Forelimb muscle (tissue), 1 donor: Measurements from ENCODE around the gene INTS1. TPM values are rescaled to one million over a fixed set of nuclear protein-coding genes. Genes with fewer than 3 reads are reported as not detected.
A peak's percentile ranks its signal among the peaks of the same experiment; 100 is the strongest.

Experiments
- DNase-seq: peaks from one replicate; pipeline ENCODE4 v3.0.0-alpha.2; 2013; ENCODE audit warnings: low read depth
- polyA plus RNA-seq: library from polyadenylated mRNA; unstranded; fragments of 120-200 nt; gene quantifications from one replicate; pipeline ENCODE4 v1.2.1, GENCODE V29; 2013; ENCODE audit not compliant: insufficient read length

Gene INTS1
- polyA plus RNA-seq, result 39.5 TPM

- DNase-seq, result peak; percentile 81
Observed at GRCh38 chr7:1503816-1504775, at the start of gene INTS1. TSS of gene INTS1 (minus strand) at chr7:1504389. CDS start at chr7:1503960, 429 bp downstream.

- no peak for DNase-seq
Observed at GRCh38 chr7:1553512-1554210, 49.5 kb upstream of the INTS1 start.

DNA sequence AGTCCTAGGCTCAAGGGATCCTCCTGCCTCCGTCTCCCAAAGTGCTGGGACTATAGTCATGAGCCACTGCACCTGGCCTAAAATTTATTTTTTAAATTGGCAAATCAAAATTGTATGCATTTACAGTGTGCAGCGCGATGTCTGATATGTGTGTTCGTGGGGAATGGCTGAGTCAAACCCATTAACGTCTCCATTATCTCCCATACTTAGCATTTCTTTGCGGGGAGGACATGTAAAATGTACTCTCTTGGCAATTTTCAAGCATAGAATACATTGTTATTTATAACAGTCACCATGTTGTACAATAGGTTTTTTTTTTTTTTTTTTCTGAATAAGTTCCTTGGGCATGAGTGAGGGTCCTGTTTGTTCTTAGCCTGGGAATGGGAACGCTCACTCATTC, 48.0 kb upstream of the INTS1 start:
- DNase-seq, result no peak

GRCh38 chr7:1550846-1551155, 46.6 kb upstream of the INTS1 start:
- DNase-seq, result no peak

GRCh38 chr7:1550005-1550845, 46.0 kb upstream of the INTS1 start:
- DNase-seq, result no peak

DNA sequence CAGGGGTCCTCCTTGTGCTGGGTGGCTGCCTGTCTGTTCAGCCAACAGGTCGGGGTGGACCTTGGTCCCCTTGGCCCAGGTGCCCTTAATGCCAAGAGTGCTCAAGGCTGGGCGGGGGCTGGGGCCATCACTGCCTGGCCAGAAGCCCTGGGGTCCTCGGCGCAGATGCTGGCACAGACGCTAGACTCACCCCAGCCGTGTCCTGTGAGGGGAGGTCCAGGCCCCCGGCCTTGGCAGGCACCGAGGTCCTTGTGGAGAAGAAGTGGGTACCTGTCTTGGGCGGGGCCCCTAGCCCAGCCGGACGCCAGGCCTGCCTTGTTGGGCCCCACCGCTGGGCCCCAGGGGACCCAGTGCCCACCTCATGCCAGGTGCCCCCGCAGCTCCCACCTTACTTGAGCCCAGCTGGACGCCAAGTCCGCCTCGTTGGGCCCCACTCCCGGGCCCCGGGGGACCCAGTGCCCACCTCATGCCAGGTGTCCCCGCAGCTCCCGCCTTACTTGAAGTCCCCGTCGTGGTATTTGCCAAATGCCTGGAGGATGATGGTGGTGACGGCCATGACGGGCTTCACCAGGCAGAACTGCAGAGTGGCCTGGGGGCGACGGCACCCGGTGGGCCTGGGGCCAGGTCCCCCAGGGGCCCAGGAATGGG, 45.3 kb upstream of the INTS1 start:
- no peak for DNase-seq

GRCh38 chr7:1548944-1549343, 44.8 kb upstream of the INTS1 start:
- DNase-seq, result no peak

DNA sequence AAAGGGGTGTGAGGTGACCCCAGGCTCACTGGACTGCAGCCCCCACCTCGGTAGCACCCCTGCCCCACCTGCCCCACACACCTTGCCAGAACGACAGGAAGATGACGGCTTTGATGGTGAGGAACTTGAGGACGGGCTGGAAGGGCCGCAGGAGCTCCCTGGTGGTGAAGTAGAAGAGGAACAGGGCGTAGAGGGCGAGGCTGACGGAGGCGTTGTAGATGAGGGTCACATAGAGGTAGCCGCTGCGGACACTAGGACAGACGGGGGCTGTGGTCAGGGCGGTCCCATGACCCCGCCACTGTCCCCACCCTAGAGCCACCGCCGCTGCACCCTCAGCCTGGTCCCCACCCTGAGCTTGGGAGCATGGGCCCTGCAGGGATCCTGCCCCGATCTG, 44.2 kb upstream of the INTS1 start:
- no peak for DNase-seq

DNA sequence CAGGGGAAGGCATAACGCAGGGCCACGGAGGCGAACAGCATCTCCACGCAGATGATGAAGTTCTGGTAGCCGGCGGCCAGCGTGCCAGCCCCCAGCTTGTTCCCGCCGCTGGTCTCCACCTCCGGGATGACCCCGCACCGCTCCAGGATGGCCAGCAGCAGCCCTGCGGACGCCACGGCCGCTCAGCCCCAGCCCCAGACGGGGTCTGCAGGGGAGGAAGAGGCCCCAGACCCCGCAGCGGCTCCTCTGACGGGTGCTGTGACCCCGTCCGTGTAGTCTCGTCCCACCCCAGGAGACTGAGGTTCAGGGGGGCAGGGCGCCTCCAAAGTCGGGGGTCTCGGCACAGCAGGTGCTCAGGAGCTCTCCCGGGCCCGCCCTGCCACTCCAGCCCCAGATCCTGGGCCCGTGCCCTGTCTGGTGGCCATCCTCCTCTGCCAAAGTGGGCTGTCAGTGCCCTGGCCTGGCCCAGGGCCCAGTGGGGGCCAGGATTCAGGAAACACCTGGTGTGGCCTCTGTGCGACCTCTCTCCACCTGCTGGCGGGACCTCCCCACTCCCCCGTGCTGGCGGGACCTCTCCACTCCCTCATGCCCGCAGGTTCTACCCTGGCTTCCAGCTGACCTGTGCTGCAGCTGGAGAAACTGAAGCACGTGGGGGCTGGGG, 43.7 kb upstream of the INTS1 start:
- no peak for DNase-seq

DNA sequence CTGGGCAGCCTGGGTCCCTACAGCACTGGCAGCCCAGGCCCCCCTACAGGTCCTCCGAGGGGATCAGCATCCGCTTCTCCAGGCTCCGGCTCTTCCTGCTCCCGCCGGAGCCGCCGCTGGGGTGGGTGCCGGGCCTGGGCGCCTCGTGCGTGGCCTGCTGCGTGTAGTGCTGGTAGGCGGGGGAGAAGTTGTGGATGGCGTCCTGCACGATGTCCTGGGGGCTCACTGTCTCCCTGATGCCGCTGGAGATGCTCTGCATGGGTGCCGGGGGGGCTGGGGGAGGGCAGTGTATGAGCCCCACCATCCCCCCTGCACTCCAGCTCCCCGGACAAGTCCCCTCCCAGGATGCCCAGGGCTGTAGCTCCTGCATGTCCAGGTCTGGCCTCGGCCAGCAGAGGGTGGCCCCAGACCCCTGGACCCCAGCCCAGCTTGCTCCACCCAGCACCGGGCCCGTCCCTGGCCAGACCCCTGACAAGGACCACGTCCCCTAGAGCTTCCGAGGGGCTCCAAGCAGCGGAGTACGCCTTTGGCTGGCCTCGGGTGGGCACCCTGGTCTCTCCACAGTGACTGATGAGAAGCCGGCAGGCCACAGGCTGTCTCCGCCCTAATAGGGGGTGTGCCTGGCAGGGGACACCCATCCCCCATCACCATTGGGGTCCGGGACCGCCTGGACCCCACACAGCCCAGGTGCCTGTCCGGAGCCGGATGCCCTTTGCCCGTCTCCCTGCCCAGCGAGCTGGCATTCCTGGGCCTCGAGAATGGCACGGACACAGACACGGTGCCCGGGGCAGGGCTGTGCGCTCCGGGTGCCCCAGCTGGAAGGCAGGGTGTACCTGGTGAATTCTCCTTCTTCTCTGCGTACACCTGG, 43.0 kb upstream of the INTS1 start:
- no peak for DNase-seq

DNA sequence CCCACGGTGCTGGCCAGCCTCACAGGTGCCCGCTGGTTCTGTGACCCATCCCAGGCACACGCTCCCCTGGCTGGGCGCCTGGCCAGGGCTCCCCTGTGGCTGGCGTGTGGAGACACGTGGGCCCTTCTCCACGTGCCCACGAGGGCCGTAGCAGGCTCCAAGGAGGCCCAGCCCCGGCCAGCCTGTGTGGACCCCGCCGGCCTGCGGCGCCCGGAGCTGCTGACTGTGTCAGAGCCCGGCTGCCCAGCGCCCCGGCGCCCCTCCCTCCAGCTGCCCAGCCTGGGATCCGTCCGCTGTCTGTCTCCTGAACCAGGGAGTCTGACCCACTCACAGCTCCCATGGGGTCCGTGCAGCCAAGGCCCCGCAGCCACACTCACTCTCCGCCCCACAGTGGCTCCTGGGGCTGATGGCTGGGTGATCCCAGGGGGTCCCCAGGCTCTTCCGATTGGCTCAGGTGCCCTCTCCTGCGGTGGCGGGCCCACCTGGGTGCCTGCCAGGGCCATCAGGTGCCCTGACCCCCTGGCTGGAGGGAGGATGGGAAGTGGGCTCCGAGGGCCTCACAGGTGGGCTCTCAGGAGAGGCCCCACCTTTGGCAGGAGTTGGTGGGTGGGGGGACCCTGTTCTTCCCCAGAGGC, 42.2 kb upstream of the INTS1 start:
- no peak for DNase-seq

- no peak for DNase-seq
Observed at GRCh38 chr7:1545417-1546246, 41.4 kb upstream of the INTS1 start.

GRCh38 chr7:1544896-1545416, 40.8 kb upstream of the INTS1 start:
- DNase-seq, result no peak

- no peak for DNase-seq
Observed at GRCh38 chr7:1544178-1544895, 40.1 kb upstream of the INTS1 start.

GRCh38 chr7:1543826-1544177, 39.6 kb upstream of the INTS1 start:
- no peak for DNase-seq

DNA sequence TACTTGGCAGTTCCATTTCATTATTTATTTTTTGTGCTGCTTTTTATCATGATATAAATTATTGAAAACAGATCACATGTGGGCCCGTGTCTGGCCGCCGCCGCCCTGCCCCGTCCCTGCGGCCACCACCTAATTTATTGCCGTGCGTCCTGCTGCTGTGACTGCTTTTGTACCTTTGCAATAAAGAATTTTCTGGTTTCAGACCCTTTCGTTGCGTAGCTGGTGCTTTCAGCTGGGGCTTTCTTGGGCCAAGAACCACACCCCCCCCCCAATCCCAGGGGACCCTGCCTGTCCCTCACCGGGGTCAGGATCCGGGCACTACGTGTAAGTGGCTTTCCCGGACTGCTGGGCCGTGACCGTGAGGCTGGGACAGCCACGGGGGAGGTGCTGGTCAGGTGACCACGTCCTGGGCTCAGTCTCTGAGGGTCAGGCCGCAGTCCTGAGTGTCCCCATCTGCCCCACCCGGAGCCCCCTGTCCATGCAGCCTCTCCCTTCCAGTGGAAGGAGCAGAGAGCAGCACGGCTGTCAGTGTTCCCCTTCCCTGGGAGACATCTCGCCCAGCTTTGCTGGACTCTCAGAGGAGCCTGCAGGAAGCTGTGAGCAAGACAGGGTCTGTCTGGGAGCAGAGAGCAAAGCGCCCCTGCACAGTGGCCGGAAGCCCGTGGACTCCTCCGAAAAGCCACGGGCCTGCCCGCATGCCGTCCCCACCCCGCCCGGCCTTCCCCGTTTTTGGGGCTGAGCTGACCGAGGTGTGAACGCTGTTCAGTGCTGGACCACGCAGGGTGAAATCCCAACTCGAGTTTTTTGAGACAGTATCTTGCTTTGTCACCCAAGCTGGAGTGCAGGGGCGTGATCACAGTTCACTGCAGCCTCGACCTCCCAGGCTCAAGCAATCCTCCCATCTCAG, 38.9 kb upstream of the INTS1 start:
- no peak for DNase-seq

DNA sequence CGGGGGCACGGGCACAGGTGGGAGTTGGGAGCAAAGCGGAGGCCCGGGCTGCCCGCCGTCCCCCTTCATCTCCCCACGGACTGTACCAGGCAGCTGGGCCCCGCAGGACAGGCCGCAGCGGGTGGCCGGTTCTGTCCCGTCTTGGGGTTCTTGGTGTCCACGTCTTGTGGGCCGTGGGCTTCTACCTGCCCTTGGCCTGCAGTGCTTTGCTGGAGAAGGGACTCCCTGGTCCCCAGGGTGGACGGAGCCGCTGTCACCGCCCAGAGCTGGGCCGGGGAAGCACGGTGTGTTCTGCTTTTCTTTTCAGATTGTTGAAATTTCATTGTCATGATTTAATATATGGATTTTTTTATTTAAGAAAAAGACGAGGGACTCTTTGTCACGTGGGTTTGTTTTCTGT, 38.1 kb upstream of the INTS1 start:
- DNase-seq, result no peak
